Kidney (tissue), 14 donors: ENCODE data around the gene ECEL1. TPM values are rescaled to one million over a fixed set of nuclear protein-coding genes. Genes with fewer than 3 reads are reported as not detected.
"Not testable (repeated sequence)": the region's sequence is repeated elsewhere in the genome, so short reads cannot be mapped to it uniquely, and the experiment has no call there.

Source experiments
- DNase-seq, 5 donors: peaks; one replicate each; pipeline ENCODE4 v3.0.0-alpha.2; 2013 to 2020
- FAIRE-seq: peaks from 2 replicates; lab custom pipeline; 2012; peaks lifted over from hg19 to GRCh38; lab: Jason Lieb, UNC
- H3K27ac ChIP-seq, 2 donors: one replicate each; pipeline ENCODE4 v1.7.0; 2013; ENCODE audit warnings: low read depth in 2 of 2, low read length in 2 of 2, inconsistent platforms in 1 of 2
- H3K27me3 ChIP-seq: one replicate; pipeline ENCODE4 v1.7.1; 2013; ENCODE audit warnings: low read length, inconsistent platforms; ENCODE audit not compliant: control insufficient read depth, insufficient read depth
- H3K36me3 ChIP-seq, 3 donors: one replicate each; pipeline versions ENCODE4 v1.7.0 to v1.7.1; 2013; ENCODE audit warnings: low read length in 3 of 3, control low read depth in 1 of 3, inconsistent platforms in 1 of 3; ENCODE audit not compliant: insufficient read depth in 3 of 3, control insufficient read depth in 2 of 3
- H3K4me1 ChIP-seq, 3 donors: one replicate each; pipeline versions ENCODE4 v1.7.0 to v1.7.1; 2013; ENCODE audit warnings: low read length in 3 of 3, inconsistent platforms in 1 of 3, low read depth in 1 of 3; ENCODE audit not compliant: control insufficient read depth in 2 of 3, insufficient read depth in 2 of 3
- H3K4me3 ChIP-seq, 3 donors: one replicate each; pipeline versions ENCODE4 v1.7.0 to v1.8.1; 2013; ENCODE audit warnings: low read length in 3 of 3, control low read depth in 1 of 3, inconsistent platforms in 1 of 3
- H3K9ac ChIP-seq, 3 donors: one replicate each; pipeline versions ENCODE4 v1.7.0 to v1.7.1; 2013; ENCODE audit warnings: low read length in 3 of 3, control low read depth in 1 of 3, inconsistent platforms in 1 of 3
- H3K9me3 ChIP-seq, 3 donors: one replicate each; pipeline versions ENCODE4 v1.7.0 to v1.7.1; 2013; ENCODE audit warnings: low read length in 3 of 3, control low read depth in 1 of 3, inconsistent platforms in 1 of 3; ENCODE audit not compliant: control insufficient read depth in 2 of 3, insufficient read depth in 1 of 3
- CTCF ChIP-seq: IDR thresholded peaks from 3 replicates; pipeline ENCODE4 v1.5.1; 2012; ENCODE audit warnings: mild to moderate bottlenecking, moderate library complexity, borderline replicate concordance; ENCODE audit not compliant: insufficient read depth; ENCODE audit errors: extremely low read depth
- intact Hi-C: fragments of 100-400 bp; cut with DNase I; formaldehyde crosslinking; loops from one replicate; pipeline ENCODE4 v1.11.1; 2022
- polyA plus RNA-seq: library from polyadenylated mRNA; stranded (reverse); fragments of 350-450 nt; fragmentation: Illumina TruSeq; extraction: RNeasy Lipid Tissue Mini Kit (QIAGEN cat#74804); gene quantifications from one replicate; pipeline ENCODE4 v1.2.3, GENCODE V29; 2014; ENCODE audit warnings: low read depth, low replicate concordance; ENCODE audit not compliant: insufficient read depth
- total RNA-seq: library from RNA; stranded (reverse); fragmentation: NEBNext Ultra II Directional; extraction: Animal tissue kit (Norgen Biotek cat#: 25700); gene quantifications from one replicate; pipeline ENCODE4 v1.2.1, GENCODE V29; 2021
- donor health status: control.
- donor health status: control.
- donor health status: control.
- donor health status: control.
- donor health status: control.
- donor health status: DM: yes; HTN: yes; CAD: no.
- donor health status: Normal renal cell carcinoma (clear cell type).

ECEL1 gene
- total and polyA plus RNA-seq, 2 donors from 2014 or later: 6.7 to 8.5 TPM

GRCh38 chr2:232534940-232535651 lies 47.5 kb upstream of the ECEL1 start:
- no peaks in the 10 kb centered on the region for H3K36me3 ChIP-seq
- DNase-seq (peak in 2 of 5 donors; percentile 44 to 46), FAIRE-seq (no peak)
- H3K4me1 ChIP-seq: no peaks in the 10 kb centered on the region
- no peaks in the 10 kb centered on the region for H3K27me3 ChIP-seq
- intact Hi-C loops: no loop called here
- no peak overlapping the region for H3K4me3 ChIP-seq
- no peak for TF ChIP-seq CTCF
- peaks cover 0 to 5% (median 0%) of the 10 kb centered on the region in 3 donors for H3K9me3 ChIP-seq
- no peak overlapping the region for H3K9ac ChIP-seq
- no peak overlapping the region for H3K27ac ChIP-seq

DNA sequence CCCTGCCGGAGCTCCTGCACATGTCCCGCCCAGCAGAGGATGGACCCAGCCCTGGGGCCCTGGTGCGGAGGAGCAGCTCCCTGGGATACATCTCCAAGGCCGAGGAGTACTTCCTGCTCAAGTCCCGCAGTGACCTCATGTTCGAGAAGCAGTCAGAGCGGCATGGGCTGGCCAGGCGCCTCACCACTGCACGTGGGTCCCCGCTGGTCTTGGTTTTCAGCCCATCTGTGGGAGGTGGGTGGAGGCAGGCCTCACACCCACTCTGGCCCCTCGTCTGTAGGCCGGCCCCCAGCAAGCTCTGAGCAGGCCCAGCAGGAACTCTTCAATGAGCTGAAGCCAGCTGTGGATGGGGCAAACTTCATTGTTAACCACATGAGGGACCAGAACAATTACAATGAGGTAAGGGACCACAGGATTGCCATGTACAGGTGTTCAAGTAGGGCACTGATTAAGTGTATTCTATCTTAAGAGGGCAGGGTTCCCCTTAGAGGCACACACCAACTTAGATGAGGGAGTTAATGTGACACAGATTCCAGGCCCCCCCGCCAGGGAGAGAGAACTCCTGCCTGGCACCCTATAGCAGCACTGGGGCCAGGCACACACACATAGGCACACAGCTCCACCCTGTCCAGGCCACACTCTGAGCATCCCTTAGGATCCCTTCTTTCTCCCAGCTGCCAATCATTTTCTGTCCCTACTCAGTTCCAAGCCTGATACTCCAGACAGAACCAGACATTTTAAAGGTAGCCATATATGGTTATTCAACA lies 46.5 kb upstream of the ECEL1 start:
- no peak overlapping the region for H3K9ac ChIP-seq
- no peak for TF ChIP-seq CTCF
- no peaks in the 10 kb centered on the region for H3K4me1 ChIP-seq
- DNase-seq (peak in 2 of 5 donors; percentile 44 to 46), FAIRE-seq (no peak)
- no peak overlapping the region for H3K4me3 ChIP-seq
- H3K36me3 ChIP-seq: no peaks in the 10 kb centered on the region
- H3K27me3 ChIP-seq: no peaks in the 10 kb centered on the region
- H3K27ac ChIP-seq: no peak overlapping the region
- intact Hi-C loops: no loop called here
- peaks cover 0 to 5% (median 0%) of the 10 kb centered on the region in 3 donors for H3K9me3 ChIP-seq

DNA sequence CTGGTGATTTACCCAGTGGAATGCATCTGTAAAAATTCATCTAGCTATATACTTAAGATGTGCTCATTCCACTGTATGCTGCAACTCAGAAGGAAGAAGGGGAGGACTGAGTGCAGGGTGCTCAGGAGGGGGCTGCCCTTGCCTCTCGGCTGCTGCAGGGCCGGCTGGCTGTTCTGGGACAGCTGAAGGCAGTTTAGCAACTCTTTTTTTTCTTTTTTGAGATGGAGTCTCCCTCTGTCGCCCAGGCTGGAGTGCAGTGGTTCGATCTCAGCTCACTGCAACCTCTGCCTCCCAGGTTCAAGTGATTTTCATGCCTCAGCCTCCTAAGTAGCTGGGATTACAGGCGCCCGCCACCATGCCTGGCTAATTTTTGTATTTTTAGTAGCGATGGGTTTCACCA lies 45.2 kb upstream of the ECEL1 start:
- intact Hi-C loops, H3K9ac ChIP-seq, FAIRE-seq: not testable (repeated sequence)

DNA sequence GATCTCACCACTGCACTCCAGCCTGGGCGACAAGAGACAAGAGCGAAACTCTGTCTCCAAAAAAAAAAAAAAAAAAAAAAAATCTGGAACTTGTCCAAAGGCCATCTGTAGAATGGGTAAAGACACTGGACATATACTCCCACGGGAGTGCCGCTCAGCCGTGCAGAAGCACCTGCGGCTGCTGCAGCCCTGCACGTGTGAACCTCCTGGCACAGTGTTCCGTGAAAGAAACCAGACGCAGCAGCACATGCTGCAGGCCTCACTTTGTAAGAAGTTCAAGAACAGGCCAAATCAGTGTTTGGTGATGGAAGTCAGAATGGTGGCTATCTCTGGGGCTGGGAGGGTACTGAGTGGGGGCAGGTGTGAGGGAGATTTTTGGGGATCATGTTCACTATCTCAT lies 44.8 kb upstream of the ECEL1 start:
- no peak for TF ChIP-seq CTCF

More for the DNA sequence above, 45.2 kb upstream of the ECEL1 start:
- H3K27ac ChIP-seq, H3K27me3 ChIP-seq, H3K4me3 ChIP-seq, H3K9me3 ChIP-seq, H3K36me3 ChIP-seq, H3K4me1 ChIP-seq, DNase-seq: not testable (repeated sequence)

More for the DNA sequence above, 44.8 kb upstream of the ECEL1 start:
- no peak for FAIRE-seq
- Histone ChIP-seq H3K27ac (no peak overlapping the region), H3K36me3 (no peaks in the 10 kb centered on the region), H3K27me3 (no peaks in the 10 kb centered on the region), H3K4me3 (no peak overlapping the region), H3K9ac (no peak overlapping the region), H3K4me1 (no peaks in the 10 kb centered on the region), H3K9me3 (peaks cover 0 to 5% (median 0%) of the 10 kb centered on the region in 3 donors)
- intact Hi-C loops: no loop called here
- DNase-seq: peak in 2 of 5 donors; percentile 39 to 43
